OCI-LY7 (cell line): ENCODE results near the gene TASOR2.

Experiments used
- EZH2phosphoT487 ChIP-seq: fragments of 200-600 bp; sonication (generic); IDR thresholded peaks from 2 replicates; pipeline ENCODE4 v1.6.1; 2018; ENCODE audit warnings: low read depth, borderline replicate concordance, mild to moderate bottlenecking, mixed run types, antibody characterized with exemption, low read length, moderate library complexity, mixed read lengths
- TF ChIP-seq, protein P1 (sequence below): fragments of 200-600 bp; sonication (generic); conservative IDR thresholded peaks from 2 replicates; pipeline ENCODE4 v1.5.1; 2014; ENCODE audit warnings: mild to moderate bottlenecking, antibody characterized with exemption, low read length, moderate library complexity, mixed read lengths

DNA sequence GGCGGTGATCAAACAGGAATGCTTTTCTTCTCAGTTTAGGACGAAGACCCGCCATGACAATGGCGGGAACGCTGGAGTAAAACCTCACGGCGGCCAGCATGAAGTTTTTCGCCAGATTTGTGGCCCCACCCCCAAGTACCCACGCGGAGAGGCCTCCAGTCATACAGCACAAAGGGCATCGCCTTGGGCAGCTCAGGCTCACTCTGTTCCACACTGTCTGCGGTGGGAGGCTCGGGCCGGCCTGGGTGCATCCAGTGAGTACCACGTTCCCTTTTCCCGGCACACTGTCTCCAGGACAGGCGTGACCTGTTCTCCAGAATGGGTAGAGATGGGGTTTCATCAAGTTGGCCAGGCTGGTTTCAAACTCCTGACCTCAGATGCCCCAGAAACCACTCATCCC, 45.6 kb upstream of the TASOR2 start:
- TF ChIP-seq, protein P1, sequence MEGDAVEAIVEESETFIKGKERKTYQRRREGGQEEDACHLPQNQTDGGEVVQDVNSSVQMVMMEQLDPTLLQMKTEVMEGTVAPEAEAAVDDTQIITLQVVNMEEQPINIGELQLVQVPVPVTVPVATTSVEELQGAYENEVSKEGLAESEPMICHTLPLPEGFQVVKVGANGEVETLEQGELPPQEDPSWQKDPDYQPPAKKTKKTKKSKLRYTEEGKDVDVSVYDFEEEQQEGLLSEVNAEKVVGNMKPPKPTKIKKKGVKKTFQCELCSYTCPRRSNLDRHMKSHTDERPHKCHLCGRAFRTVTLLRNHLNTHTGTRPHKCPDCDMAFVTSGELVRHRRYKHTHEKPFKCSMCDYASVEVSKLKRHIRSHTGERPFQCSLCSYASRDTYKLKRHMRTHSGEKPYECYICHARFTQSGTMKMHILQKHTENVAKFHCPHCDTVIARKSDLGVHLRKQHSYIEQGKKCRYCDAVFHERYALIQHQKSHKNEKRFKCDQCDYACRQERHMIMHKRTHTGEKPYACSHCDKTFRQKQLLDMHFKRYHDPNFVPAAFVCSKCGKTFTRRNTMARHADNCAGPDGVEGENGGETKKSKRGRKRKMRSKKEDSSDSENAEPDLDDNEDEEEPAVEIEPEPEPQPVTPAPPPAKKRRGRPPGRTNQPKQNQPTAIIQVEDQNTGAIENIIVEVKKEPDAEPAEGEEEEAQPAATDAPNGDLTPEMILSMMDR: no peak
- TF ChIP-seq EZH2phosphoT487: no peak
